ENCODE measurements around the gene HCAR2.
"Not testable (repeated sequence)": the region's sequence is repeated elsewhere in the genome, so short reads cannot be mapped to it uniquely, and the experiment has no call there.

Gene HCAR2

DNA sequence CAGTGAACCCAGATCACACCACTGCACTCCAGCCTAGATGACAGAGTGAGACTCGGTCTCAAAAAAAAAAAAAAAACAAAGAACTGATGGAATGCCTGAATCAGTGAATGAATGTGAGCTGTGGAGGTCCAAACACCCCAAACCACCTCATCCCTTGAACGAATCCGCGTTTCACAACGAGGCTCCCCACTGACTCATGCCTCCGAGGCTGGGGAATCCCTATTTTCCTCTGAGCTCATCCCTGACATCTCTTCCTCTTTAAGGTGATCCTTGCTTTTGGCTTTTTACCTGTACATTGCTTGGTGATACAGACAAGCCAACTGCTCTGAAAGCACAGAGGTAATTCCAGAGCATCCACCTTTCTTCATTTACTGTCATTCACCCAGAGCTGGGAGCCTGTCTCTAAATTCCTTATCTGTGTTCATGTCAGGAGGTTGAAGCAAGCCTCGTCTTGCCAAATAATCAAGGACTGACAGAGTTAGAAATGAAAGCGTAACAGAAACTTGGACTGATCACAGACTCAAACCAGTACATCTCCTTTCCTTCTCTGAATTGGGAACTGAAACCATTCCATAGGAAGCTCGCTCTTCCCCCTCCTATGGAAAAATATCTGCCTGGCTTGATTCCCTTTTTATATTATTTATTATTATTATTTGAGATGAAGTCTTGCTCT is 3.0 kb downstream of the HCAR2 start:
- H3K4me3 Mint-ChIP-seq, H3K27me3 Mint-ChIP-seq, DNase-seq, H3K27ac Mint-ChIP-seq, H3K36me3 Mint-ChIP-seq, CTCF ChIA-PET, H3K9me3 Mint-ChIP-seq, H3K4me1 Mint-ChIP-seq: not testable (repeated sequence)

DNA sequence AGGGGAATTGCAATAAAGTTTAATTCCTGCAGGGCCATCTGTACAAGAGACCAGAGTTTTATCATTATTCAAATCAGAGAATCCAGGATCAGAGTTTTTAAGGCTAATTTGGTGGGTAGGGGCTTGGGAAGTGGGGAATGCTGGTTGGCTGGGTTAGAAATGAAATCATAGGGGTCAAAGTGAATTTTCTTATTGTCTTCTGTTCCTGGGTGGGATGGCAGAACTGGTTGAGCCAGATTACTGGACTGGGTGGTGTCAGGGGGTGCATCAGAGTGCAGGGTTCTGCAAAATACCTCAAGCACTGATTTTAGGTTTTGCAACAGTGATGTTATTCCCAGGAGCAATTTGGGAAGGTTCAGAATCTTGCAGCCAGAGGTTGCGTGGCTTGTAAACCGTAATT is 6.2 kb downstream of the HCAR2 start:
- CTCF ChIA-PET, DNase-seq, H3K4me1 Mint-ChIP-seq, H3K4me3 Mint-ChIP-seq, H3K27ac Mint-ChIP-seq, H3K27me3 Mint-ChIP-seq, H3K9me3 Mint-ChIP-seq, H3K36me3 Mint-ChIP-seq: not testable (repeated sequence)

DNA sequence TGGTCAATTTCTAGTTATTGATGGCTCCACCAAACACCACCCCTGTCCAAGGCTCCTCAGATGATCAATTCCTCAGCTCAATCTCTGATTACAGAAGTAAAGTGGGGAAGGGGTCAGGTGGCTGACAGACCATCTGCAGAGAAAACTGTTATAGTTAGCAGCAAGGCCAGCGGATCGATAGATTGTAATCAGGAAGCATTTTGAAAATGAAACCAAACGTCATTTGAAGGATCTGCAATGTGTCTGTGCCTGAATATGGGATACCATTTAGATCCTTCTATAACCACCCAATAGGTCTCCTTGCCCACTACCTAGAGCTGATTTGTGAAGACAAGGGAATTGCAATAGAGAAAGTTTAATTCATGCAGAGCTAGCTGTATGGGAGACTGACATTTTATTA is 11.6 kb downstream of the HCAR2 start:
- Mint-ChIP-seq H3K36me3 (no peaks in the 10 kb centered on the region), H3K9me3 (no peaks in the 10 kb centered on the region), H3K4me1 (peaks cover 4% of the 10 kb centered on the region), H3K4me3 (no peak overlapping the region), H3K27ac (no peak overlapping the region), H3K27me3 (no peaks in the 10 kb centered on the region)
- CTCF ChIA-PET = no interaction called here
- no peak for DNase-seq

DNA sequence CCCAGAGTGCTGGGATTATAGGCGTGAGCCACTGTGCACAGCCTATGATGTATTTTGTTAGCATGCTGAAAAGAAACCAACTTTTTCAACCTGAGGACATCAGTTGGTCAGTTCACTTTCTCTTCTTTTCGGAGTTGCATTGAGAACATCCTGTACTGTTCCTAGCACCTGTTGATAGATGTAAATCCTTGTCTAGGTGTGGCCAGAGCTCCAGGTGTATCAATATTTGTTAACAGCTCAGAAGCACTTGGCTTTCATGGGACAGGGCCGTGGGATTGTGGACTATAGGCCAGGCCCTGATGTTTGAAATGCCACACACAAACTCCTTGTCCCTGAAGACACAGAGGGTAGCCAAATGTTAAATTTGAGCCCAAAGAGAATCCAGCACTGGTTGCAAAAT is 14.9 kb downstream of the HCAR2 start:
- CTCF ChIA-PET = no interaction called here

DNA sequence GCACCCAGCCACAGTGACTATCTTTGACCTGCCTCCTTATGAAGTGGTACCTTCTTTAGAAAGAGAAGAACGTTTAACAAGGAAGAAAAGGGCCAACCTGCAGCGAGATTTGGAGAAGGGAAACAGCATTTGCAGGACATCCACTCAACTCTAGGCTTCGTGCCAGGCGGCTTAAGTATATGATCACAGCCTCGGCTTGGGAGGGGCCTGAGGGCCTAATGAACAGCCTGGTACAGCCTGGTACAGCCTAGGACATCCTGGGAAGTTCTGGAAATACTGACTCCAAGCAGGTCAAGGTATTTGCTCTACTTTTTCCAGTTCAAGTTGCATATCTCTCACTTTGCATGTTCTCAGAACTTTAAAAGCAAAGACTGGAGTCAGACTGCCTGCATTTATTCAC is 16.1 kb downstream of the HCAR2 start:
- Mint-ChIP-seq H3K27me3 (peaks cover 6% of the 10 kb centered on the region), H3K4me3 (no peak overlapping the region), H3K4me1 (peaks cover 4% of the 10 kb centered on the region), H3K36me3 (no peaks in the 10 kb centered on the region), H3K27ac (no peak overlapping the region), H3K9me3 (no peaks in the 10 kb centered on the region)
- CTCF ChIA-PET = no interaction called here
- DNase-seq = no peak

More for the DNA sequence above, 14.9 kb downstream of the HCAR2 start:
- Mint-ChIP-seq H3K27ac (no peak overlapping the region), H3K4me1 (peaks cover 4% of the 10 kb centered on the region), H3K27me3 (no peaks in the 10 kb centered on the region), H3K36me3 (no peaks in the 10 kb centered on the region), H3K4me3 (no peak overlapping the region), H3K9me3 (no peaks in the 10 kb centered on the region)
- DNase-seq = no peak

DNA sequence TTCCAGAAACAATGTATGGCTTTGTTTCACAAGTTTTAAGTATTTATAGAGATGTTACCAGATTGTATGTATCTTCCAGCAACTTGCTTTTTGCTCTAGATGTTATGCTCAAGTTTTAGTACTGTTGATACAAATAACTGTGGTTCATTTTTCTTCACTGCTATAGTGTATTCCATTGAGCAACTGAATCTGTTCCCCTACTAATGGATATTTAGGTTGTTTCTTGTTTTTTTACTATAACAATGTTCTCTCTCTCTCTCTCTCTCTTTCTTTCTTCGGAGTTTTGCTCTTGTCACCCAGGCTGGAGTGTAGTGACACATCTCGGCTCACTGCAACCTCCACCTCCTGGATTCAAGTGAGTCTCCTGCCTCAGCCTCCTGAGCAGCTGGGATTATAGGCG is 16.6 kb downstream of the HCAR2 start:
- peaks cover 2% of the 10 kb centered on the region for H3K4me1 Mint-ChIP-seq
- H3K27ac Mint-ChIP-seq = no peak overlapping the region
- CTCF ChIA-PET = no interaction called here
- H3K36me3 Mint-ChIP-seq = no peaks in the 10 kb centered on the region
- no peak overlapping the region for H3K4me3 Mint-ChIP-seq
- H3K27me3 Mint-ChIP-seq = peaks cover 6% of the 10 kb centered on the region
- H3K9me3 Mint-ChIP-seq = no peaks in the 10 kb centered on the region
- DNase-seq = no peak

DNA sequence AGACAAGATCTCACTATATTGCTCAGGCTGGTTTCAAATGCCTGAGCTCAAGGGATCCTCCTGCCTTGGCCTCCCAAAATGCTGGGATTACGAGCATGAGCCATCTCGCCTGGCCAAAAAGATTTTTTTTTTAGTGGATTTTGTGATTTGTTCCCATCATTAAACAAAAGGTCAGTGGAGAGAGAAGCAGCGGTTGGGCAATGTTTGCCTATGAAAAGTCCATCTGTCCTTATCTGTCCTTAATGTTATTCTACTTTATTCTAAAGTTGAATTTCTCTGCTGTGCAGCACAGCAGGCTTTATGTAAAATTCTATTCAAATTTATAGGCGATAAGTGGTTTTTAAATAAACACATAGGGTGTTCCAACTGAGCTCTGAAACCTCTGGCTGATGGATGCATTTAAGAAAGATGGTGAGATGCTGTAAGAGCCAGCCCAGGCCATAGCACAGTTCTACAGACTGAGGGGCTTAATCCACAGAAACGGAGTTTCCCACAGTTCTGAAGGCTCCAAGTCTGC is 18.8 kb downstream of the HCAR2 start:
- Mint-ChIP-seq H3K27ac (no peak overlapping the region), H3K9me3 (no peaks in the 10 kb centered on the region), H3K4me1 (no peaks in the 10 kb centered on the region), H3K4me3 (no peak overlapping the region), H3K27me3 (peaks cover 6% of the 10 kb centered on the region), H3K36me3 (no peaks in the 10 kb centered on the region)
- DNase-seq = no peak
- CTCF ChIA-PET = interaction anchor here (1.7 kb wide), 1 partner anchor 9 kb away, joined by 4 read pairs; no protein-coding TSS in a partner anchor

DNA sequence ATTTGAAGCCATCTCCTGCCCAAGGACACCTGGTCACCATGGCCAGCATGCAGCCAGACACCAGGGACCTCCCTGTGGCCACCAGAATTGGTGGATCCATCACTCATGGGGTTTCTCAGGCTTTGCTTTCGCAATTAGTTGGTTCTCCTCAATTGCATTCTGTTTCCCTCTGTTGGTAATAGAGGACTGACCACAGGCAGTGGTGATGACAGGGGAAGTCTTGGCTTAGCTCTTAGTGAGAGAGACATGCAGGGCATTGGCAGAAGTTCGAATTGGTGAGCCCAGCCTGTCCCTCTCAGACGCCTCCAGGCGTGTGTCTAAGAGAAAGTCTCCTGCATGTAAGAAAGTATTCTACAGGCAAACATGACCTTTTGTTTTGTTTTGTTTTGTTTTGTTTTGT is 21.3 kb downstream of the HCAR2 start:
- CTCF ChIA-PET = no interaction called here
- Mint-ChIP-seq H3K4me3 (no peak overlapping the region), H3K27me3 (peaks cover 6% of the 10 kb centered on the region), H3K36me3 (no peaks in the 10 kb centered on the region), H3K9me3 (no peaks in the 10 kb centered on the region), H3K27ac (no peak overlapping the region), H3K4me1 (no peaks in the 10 kb centered on the region)
- no peak for DNase-seq

DNA sequence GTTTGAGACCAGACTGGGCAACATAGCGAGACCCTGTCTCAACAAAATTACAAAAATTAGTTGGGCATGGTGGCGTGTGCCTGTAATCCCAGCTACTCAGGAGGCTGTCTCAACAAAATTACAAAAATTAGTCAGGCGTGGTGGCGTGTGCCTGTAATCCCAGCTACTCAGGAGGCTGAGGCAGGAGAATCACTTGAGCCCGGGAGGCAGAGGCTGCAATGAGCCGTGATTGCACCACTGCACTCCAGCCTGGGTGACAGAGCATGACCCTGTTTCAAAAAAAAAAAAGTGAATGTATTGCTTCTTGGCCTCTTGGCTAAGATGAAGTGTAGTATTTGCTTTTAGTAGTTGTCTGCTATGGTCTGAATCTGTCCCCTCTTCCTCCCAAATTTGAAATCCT is 22.2 kb downstream of the HCAR2 start:
- H3K27ac Mint-ChIP-seq, H3K4me3 Mint-ChIP-seq, H3K36me3 Mint-ChIP-seq, H3K4me1 Mint-ChIP-seq, H3K9me3 Mint-ChIP-seq, CTCF ChIA-PET, H3K27me3 Mint-ChIP-seq, DNase-seq: not testable (repeated sequence)

DNA sequence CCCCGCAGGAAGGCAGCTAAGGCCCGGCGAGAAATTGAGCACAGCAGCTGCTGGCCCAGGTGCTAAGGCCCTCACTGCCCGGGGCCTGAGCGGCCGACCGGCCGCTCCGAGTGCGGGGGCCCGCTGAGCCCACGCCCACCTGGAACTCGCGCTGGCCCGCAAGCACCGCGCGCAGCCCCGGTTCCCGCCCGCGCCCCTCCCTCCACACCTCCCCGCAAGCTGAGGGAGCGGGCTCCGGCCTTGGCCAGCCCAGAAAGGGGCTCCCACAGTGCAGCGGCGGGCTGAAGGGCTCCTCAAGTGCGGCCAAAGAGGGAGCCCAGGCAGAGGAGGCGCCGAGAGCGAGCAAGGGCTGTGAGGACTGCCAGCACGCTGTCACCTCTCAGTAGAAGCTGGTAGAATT is 26.4 kb downstream of the HCAR2 start:
- DNase-seq, H3K27ac Mint-ChIP-seq, H3K27me3 Mint-ChIP-seq, H3K4me3 Mint-ChIP-seq, H3K36me3 Mint-ChIP-seq, H3K9me3 Mint-ChIP-seq, H3K4me1 Mint-ChIP-seq: not testable (repeated sequence)
- CTCF ChIA-PET = interaction anchor here (1.3 kb wide), 1 partner anchor 39 kb away, joined by 3 read pairs; no protein-coding TSS in a partner anchor

DNA sequence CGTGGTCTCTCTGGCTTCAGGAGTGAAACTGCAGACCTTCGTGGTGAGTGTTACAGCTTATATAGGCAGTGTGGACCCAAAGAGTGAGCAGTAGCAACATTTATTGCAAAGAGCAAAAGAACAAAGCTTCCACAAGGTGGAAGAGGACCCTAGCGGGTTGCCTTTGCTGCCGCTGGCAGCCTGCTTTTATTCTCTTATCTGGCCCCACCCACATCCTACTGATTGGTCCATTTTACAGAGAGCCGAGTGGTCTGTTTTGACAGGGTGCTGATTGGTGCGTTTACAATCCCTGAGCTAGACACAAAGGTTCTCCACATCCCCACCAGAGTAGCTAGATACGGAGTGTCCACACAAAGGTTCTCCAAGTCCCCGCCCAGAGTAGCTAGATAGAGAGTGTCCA is 27.1 kb downstream of the HCAR2 start:
- H3K27me3 Mint-ChIP-seq, CTCF ChIA-PET, H3K36me3 Mint-ChIP-seq, H3K4me1 Mint-ChIP-seq, H3K9me3 Mint-ChIP-seq, H3K27ac Mint-ChIP-seq, H3K4me3 Mint-ChIP-seq, DNase-seq: not testable (repeated sequence)

DNA sequence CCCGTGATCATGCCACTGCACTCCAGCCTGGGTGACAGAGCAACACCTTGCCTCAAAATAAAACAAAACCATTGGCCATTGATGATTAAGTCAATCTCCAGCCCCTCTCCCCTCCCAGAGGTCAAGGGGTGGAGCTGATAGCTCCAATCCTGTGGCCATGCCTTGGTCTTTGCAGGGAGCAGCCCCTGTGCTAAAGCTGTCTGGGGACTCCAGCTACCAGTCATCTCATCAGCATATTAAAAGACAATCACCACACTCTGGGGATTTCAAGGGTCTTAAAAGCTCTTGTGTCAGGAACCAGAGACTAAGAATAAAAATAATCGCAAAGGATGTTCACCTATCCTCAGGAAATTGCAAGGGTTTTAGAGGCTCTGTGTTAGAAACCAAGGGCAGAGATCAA is 30.6 kb downstream of the HCAR2 start:
- Mint-ChIP-seq H3K27ac (no peak overlapping the region), H3K27me3 (no peaks in the 10 kb centered on the region), H3K9me3 (no peaks in the 10 kb centered on the region), H3K4me3 (no peak overlapping the region), H3K4me1 (no peaks in the 10 kb centered on the region), H3K36me3 (no peaks in the 10 kb centered on the region)
- CTCF ChIA-PET = no interaction called here
- no peak for DNase-seq

DNA sequence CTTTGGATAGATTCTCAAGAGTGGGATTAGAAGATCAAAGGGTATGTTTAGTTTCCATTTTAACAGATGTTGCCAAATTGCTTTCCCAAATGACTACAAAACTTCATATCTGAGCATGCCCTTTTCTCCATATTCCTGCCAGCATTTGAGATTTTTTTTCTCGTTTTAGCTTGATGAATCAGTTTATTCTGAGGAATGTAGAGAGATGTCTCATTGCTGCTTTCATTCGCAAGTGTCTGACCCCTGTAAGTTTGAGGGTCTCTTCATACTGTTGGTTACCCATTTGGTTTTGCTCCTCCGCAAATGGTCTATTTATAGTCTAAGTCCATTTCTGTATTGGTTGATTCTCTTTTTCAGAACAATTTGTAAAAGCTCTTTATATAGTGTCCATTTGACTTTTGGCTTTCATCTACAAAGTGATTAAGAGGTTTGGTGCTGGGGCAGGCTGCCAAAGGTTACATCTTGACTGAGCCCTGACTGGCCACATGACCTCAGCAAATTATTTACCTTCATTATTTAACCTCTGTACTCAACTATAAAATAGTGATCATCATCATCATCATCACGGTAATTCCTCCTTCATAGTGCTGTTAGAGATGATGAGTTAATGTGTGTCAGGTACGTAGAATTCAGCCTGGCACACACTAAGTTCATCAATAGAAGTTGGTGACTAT is 33.6 kb downstream of the HCAR2 start:
- CTCF ChIA-PET = no interaction called here
- H3K27me3 Mint-ChIP-seq = no peaks in the 10 kb centered on the region
- H3K9me3 Mint-ChIP-seq = no peaks in the 10 kb centered on the region
- no peaks in the 10 kb centered on the region for H3K36me3 Mint-ChIP-seq
- DNase-seq = no peak
- no peaks in the 10 kb centered on the region for H3K4me1 Mint-ChIP-seq
- H3K27ac Mint-ChIP-seq = no peak overlapping the region
- H3K4me3 Mint-ChIP-seq = no peak overlapping the region

DNA sequence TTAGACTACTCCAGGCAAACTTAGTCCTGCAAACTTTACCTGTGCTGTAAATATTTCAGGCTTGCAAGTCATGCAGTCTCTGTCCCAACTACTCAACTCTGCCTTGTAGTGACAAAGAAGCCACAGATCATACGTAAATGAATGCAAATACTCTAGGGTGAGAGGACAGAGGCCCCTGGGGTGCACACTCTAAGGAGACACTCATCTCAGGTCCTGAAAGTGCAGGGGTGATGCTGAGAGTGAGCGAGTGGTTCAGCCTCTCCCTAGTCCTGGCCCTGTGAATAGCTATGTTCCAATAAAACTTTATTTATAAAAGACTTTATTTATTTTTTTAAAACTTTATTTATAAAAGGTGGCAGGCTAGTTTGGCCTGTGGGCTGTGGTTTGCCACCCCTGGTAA is 34.9 kb downstream of the HCAR2 start:
- no peaks in the 10 kb centered on the region for H3K4me1 Mint-ChIP-seq
- no peaks in the 10 kb centered on the region for H3K27me3 Mint-ChIP-seq
- no peaks in the 10 kb centered on the region for H3K36me3 Mint-ChIP-seq
- DNase-seq = no peak
- H3K27ac Mint-ChIP-seq = no peak overlapping the region
- H3K9me3 Mint-ChIP-seq = no peaks in the 10 kb centered on the region
- CTCF ChIA-PET = no interaction called here
- no peak overlapping the region for H3K4me3 Mint-ChIP-seq

DNA sequence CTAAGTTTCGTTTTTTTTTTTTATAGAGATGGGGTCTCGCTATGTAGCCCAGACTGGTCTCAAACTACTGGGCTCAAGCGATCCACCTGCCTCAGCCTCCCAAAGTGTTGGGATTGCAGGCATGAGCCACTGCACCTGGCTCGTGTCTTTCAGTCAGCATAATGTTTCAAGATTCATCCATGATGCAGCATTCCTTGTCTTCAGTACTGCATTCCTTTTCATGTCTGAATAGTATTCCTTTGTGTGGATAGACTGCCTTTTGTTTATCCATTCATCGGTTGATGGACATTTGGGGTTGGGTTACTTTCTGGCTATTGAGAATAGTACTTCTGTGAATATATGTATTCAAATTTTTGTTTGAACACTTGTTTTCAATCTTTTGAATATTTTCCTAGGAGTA is 37.4 kb downstream of the HCAR2 start:
- Mint-ChIP-seq H3K36me3 (no peaks in the 10 kb centered on the region), H3K4me3 (no peak overlapping the region), H3K9me3 (no peaks in the 10 kb centered on the region), H3K27ac (no peak overlapping the region), H3K4me1 (no peaks in the 10 kb centered on the region), H3K27me3 (no peaks in the 10 kb centered on the region)
- CTCF ChIA-PET = no interaction called here
- DNase-seq = no peak

Measured in activated naive CD4-positive, alpha-beta T cell treated with anti-CD3 and anti-CD28 coated beads, Interleukin-2, amount 10 ng/mL, durations not matched to agents 7 days and 5 days (primary cell).